ENCODE measurements around the gene C17orf50.

- TF ChIP-seq CTCF (IDR thresholded peaks at IDR 0.05; ENCODE audit: low read depth, low read length, poor library complexity, severe bottlenecking) (no peak), EZH2phosphoT487 (IDR thresholded peaks at IDR 0.05; ENCODE audit: borderline replicate concordance, low read length) (0 out of 2 replicates have a peak, but pooled peaks have one; percentile 45)
Measured at GRCh38 chr17:35749560-35750412, 10.9 kb upstream of the C17orf50 start.

All from DOHH2 (cell line).